GM21515 (cell line): ENCODE data around the gene PITRM1.

ENCODE experiments used
- ATAC-seq: cut with Tn5 transposase; IDR thresholded peaks from one replicate; pipeline ENCODE4 v1.9.1; 2021; ENCODE audit not compliant: unreplicated experiment

Gene PITRM1

GRCh38 chr10:3141351-3142005, 31.1 kb downstream of the PITRM1 start:
- ATAC-seq = no peak

- no peak for ATAC-seq
These were observed 32.3 kb downstream of the PITRM1 start for GRCh38 chr10:3140280-3140679.

GRCh38 chr10:3139216-3139910, 33.2 kb downstream of the PITRM1 start:
- no peak for ATAC-seq

GRCh38 chr10:3137958-3138726, 34.4 kb downstream of the PITRM1 start:
- no peak for ATAC-seq

- no peak for ATAC-seq
These were observed 35.6 kb downstream of the PITRM1 start for GRCh38 chr10:3136763-3137611.

GRCh38 chr10:3136336-3136735, 36.2 kb downstream of the PITRM1 start:
- no peak for ATAC-seq

- ATAC-seq = no peak
These were observed 37.6 kb downstream of the PITRM1 start for GRCh38 chr10:3135006-3135405.

GRCh38 chr10:3133948-3134347, 38.6 kb downstream of the PITRM1 start:
- ATAC-seq = no peak

GRCh38 chr10:3132036-3133025, 40.3 kb downstream of the PITRM1 start:
- no peak for ATAC-seq

GRCh38 chr10:3131098-3131497, 41.5 kb downstream of the PITRM1 start:
- no peak for ATAC-seq

- ATAC-seq = no peak
These were observed 42.8 kb downstream of the PITRM1 start for GRCh38 chr10:3129581-3130340.

GRCh38 chr10:3128379-3129130, 44.0 kb downstream of the PITRM1 start:
- no peak for ATAC-seq

- ATAC-seq = no peak
These were observed 44.7 kb downstream of the PITRM1 start for GRCh38 chr10:3127921-3128320.

GRCh38 chr10:3126741-3127346, 45.7 kb downstream of the PITRM1 start:
- ATAC-seq = no peak

- ATAC-seq = no peak
These were observed 46.3 kb downstream of the PITRM1 start for GRCh38 chr10:3126249-3126648.

- ATAC-seq = no peak
These were observed 46.9 kb downstream of the PITRM1 start for GRCh38 chr10:3125527-3126170.

GRCh38 chr10:3124412-3125175, 48.0 kb downstream of the PITRM1 start:
- ATAC-seq = no peak
